BLaER1 (cell line): ENCODE measurements around the gene PGBD5.

Experiments
- H3K27ac ChIP-seq: shearing (Covaris generic); formaldehyde crosslinking; 2 replicates; pipeline ENCODE4 v1.8.1; 2022
- H3K27me3 ChIP-seq: shearing (Covaris generic); formaldehyde crosslinking; 2 replicates; pipeline ENCODE4 v1.8.1; 2022
- H3K36me3 ChIP-seq: shearing (Covaris generic); formaldehyde crosslinking; 2 replicates; pipeline ENCODE4 v1.8.1; 2022
- H3K4me1 ChIP-seq: shearing (Covaris generic); formaldehyde crosslinking; 2 replicates; pipeline ENCODE4 v1.8.1; 2022
- H3K4me2 ChIP-seq: shearing (Covaris generic); formaldehyde crosslinking; 2 replicates; pipeline ENCODE4 v1.8.1; 2022
- H3K4me3 ChIP-seq: shearing (Covaris generic); formaldehyde crosslinking; 2 replicates; pipeline ENCODE4 v1.8.1; 2022
- H3K9ac ChIP-seq: shearing (Covaris generic); formaldehyde crosslinking; 2 replicates; pipeline ENCODE4 v1.8.1; 2022
- H3K9me3 ChIP-seq: shearing (Covaris generic); formaldehyde crosslinking; 2 replicates; pipeline ENCODE4 v1.8.1; 2022
- H4K20me1 ChIP-seq: shearing (Covaris generic); formaldehyde crosslinking; 2 replicates; pipeline ENCODE4 v1.8.1; 2022
- Cebpa-rat ChIP-seq: shearing (Covaris generic); IDR thresholded peaks from 2 replicates; pipeline ENCODE4 v1.8.1; 2022

Gene PGBD5

GRCh38 chr1:230456478-230456877 is 30.3 kb upstream of the PGBD5 start:
- no peak overlapping the region for H3K9ac ChIP-seq
- 0 out of 2 replicates have a peak, but pooled peaks cover 7% of the 10 kb centered on the region for H3K4me1 ChIP-seq
- no peak for TF ChIP-seq Cebpa-rat
- no peak overlapping the region for H3K4me2 ChIP-seq
- H3K36me3 ChIP-seq = no peaks in the 10 kb centered on the region
- no peaks in the 10 kb centered on the region for H4K20me1 ChIP-seq
- no peaks in the 10 kb centered on the region for H3K27me3 ChIP-seq
- H3K9me3 ChIP-seq = no peaks in the 10 kb centered on the region
- H3K27ac ChIP-seq = no peak overlapping the region
- no peak overlapping the region for H3K4me3 ChIP-seq

- Histone ChIP-seq H3K9ac (no peak overlapping the region), H3K4me3 (no peak overlapping the region), H3K27me3 (no peaks in the 10 kb centered on the region), H3K9me3 (no peaks in the 10 kb centered on the region), H3K4me2 (no peak overlapping the region), H4K20me1 (no peaks in the 10 kb centered on the region), H3K36me3 (no peaks in the 10 kb centered on the region), H3K27ac (no peak overlapping the region), H3K4me1 (0 out of 2 replicates have a peak, but pooled peaks cover 7% of the 10 kb centered on the region)
- TF ChIP-seq Cebpa-rat = no peak
Observed at GRCh38 chr1:230455291-230455690, 29.2 kb upstream of the PGBD5 start.

- Histone ChIP-seq H3K27me3 (no peaks in the 10 kb centered on the region), H3K4me1 (0 out of 2 replicates have a peak, but pooled peaks cover 7% of the 10 kb centered on the region), H3K36me3 (no peaks in the 10 kb centered on the region), H4K20me1 (no peaks in the 10 kb centered on the region), H3K9ac (no peak overlapping the region), H3K4me3 (no peak overlapping the region), H3K9me3 (no peaks in the 10 kb centered on the region), H3K4me2 (no peak overlapping the region), H3K27ac (no peak overlapping the region)
- TF ChIP-seq Cebpa-rat = no peak
Observed at GRCh38 chr1:230453377-230453776, 27.2 kb upstream of the PGBD5 start.

GRCh38 chr1:230441183-230442029 is 15.3 kb upstream of the PGBD5 start:
- H4K20me1 ChIP-seq = no peaks in the 10 kb centered on the region
- H3K4me1 ChIP-seq = no peaks in the 10 kb centered on the region
- TF ChIP-seq Cebpa-rat = no peak
- no peak overlapping the region for H3K9ac ChIP-seq
- no peak overlapping the region for H3K4me3 ChIP-seq
- H3K36me3 ChIP-seq = no peaks in the 10 kb centered on the region
- no peaks in the 10 kb centered on the region for H3K27me3 ChIP-seq
- peaks cover 15% of the 10 kb centered on the region for H3K9me3 ChIP-seq
- no peak overlapping the region for H3K4me2 ChIP-seq
- no peak overlapping the region for H3K27ac ChIP-seq

- Histone ChIP-seq H3K27ac (no peak overlapping the region), H3K4me1 (0 out of 2 replicates have a peak, but pooled peaks cover 7% of the 10 kb centered on the region), H3K9me3 (peaks cover 6% of the 10 kb centered on the region; the same call in 1 of the 2 replicates), H3K4me3 (no peak overlapping the region), H4K20me1 (no peaks in the 10 kb centered on the region), H3K27me3 (no peaks in the 10 kb centered on the region), H3K36me3 (no peaks in the 10 kb centered on the region), H3K9ac (no peak overlapping the region), H3K4me2 (no peak overlapping the region)
- no peak for TF ChIP-seq Cebpa-rat
Observed at GRCh38 chr1:230435108-230435507, 9.0 kb upstream of the PGBD5 start.

- H3K9ac ChIP-seq = no peak overlapping the region
- H3K27ac ChIP-seq = no peak overlapping the region
- H3K36me3 ChIP-seq = no peaks in the 10 kb centered on the region
Observed at GRCh38 chr1:230431527-230431926, 5.4 kb upstream of the PGBD5 start.

GRCh38 chr1:230430499-230430898 is 4.4 kb upstream of the PGBD5 start:
- Histone ChIP-seq H3K4me3 (no peak overlapping the region), H3K4me2 (no peak overlapping the region), H3K36me3 (no peaks in the 10 kb centered on the region), H3K27me3 (peaks cover 21% of the 10 kb centered on the region), H3K9ac (no peak overlapping the region), H3K4me1 (peaks cover 8% of the 10 kb centered on the region), H3K9me3 (no peaks in the 10 kb centered on the region), H3K27ac (no peak overlapping the region), H4K20me1 (peaks cover 21% of the 10 kb centered on the region)
- TF ChIP-seq Cebpa-rat = no peak

More at GRCh38 chr1:230431527-230431926, 5.4 kb upstream of the PGBD5 start:
- Histone ChIP-seq H3K4me1 (0 out of 2 replicates have a peak, but pooled peaks cover 7% of the 10 kb centered on the region), H3K27me3 (peaks cover 15% of the 10 kb centered on the region), H3K9me3 (no peaks in the 10 kb centered on the region), H4K20me1 (peaks cover 18% of the 10 kb centered on the region), H3K4me2 (no peak overlapping the region), H3K4me3 (no peak overlapping the region)
- no peak for TF ChIP-seq Cebpa-rat

GRCh38 chr1:230429067-230429735 is 3.1 kb upstream of the PGBD5 start:
- no peak overlapping the region for H3K9ac ChIP-seq
- H4K20me1 ChIP-seq = peaks cover 34% of the 10 kb centered on the region
- TF ChIP-seq Cebpa-rat = no peak

GRCh38 chr1:230427981-230428380 is 1.8 kb upstream of the PGBD5 start:
- H4K20me1 ChIP-seq = peaks cover 46% of the 10 kb centered on the region
- H3K4me3 ChIP-seq = no peak overlapping the region
- H3K4me2 ChIP-seq = no peak overlapping the region
- TF ChIP-seq Cebpa-rat = no peak
- no peak overlapping the region for H3K27ac ChIP-seq
- H3K9ac ChIP-seq = no peak overlapping the region
- no peaks in the 10 kb centered on the region for H3K36me3 ChIP-seq
- H3K4me1 ChIP-seq = peaks cover 22% of the 10 kb centered on the region
- H3K27me3 ChIP-seq = peaks cover 46% of the 10 kb centered on the region
- no peaks in the 10 kb centered on the region for H3K9me3 ChIP-seq

More at GRCh38 chr1:230429067-230429735, 3.1 kb upstream of the PGBD5 start:
- no peak overlapping the region for H3K4me3 ChIP-seq
- no peaks in the 10 kb centered on the region for H3K9me3 ChIP-seq
- no peak overlapping the region for H3K27ac ChIP-seq
- H3K36me3 ChIP-seq = no peaks in the 10 kb centered on the region
- H3K27me3 ChIP-seq = peaks cover 34% of the 10 kb centered on the region
- H3K4me1 ChIP-seq = peaks cover 21% of the 10 kb centered on the region
- H3K4me2 ChIP-seq = no peak overlapping the region
